Esophagus squamous epithelium (tissue), 4 donors: ENCODE data around the gene CERS1.

ENCODE experiments used
- POLR2A ChIP-seq, 4 donors: fragments of 450-650 bp; IDR thresholded peaks; one replicate each; pipeline ENCODE4 v1.6.1; 2017; ENCODE audit warnings: antibody characterized with exemption in 4 of 4, mild to moderate bottlenecking in 4 of 4, moderate library complexity in 3 of 4
- TF ChIP-seq, protein P1 (sequence below), 6 experiments: fragments of 450-650 bp in 4 of 6; fragments of 200-600 bp in 2 of 6; sonication (generic) in 2 of 6; IDR thresholded peaks; one replicate each; pipeline ENCODE4 v1.5.1; 2016 to 2019; ENCODE audit warnings: antibody characterized with exemption in 6 of 6, mild to moderate bottlenecking in 4 of 6, moderate library complexity in 4 of 6

- TF ChIP-seq POLR2A (IDR thresholded peaks at IDR 0.05) = no peak
- TF ChIP-seq, protein P1, sequence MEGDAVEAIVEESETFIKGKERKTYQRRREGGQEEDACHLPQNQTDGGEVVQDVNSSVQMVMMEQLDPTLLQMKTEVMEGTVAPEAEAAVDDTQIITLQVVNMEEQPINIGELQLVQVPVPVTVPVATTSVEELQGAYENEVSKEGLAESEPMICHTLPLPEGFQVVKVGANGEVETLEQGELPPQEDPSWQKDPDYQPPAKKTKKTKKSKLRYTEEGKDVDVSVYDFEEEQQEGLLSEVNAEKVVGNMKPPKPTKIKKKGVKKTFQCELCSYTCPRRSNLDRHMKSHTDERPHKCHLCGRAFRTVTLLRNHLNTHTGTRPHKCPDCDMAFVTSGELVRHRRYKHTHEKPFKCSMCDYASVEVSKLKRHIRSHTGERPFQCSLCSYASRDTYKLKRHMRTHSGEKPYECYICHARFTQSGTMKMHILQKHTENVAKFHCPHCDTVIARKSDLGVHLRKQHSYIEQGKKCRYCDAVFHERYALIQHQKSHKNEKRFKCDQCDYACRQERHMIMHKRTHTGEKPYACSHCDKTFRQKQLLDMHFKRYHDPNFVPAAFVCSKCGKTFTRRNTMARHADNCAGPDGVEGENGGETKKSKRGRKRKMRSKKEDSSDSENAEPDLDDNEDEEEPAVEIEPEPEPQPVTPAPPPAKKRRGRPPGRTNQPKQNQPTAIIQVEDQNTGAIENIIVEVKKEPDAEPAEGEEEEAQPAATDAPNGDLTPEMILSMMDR (IDR thresholded peaks at IDR 0.05) = no peak
Observed at GRCh38 chr19:18862976-18863842, 32.7 kb downstream of the CERS1 start.
